ENCODE data around the gene PCCA. TPM values are rescaled to one million over a fixed set of nuclear protein-coding genes. Genes with fewer than 3 reads are reported as not detected.
"Not testable (repeated sequence)": the region's sequence is repeated elsewhere in the genome, so short reads cannot be mapped to it uniquely, and the experiment has no call there.

The PCCA gene
- total and polyA plus RNA-seq, 2 of the 13 experiments (the other 11 are each of a cell fraction or from before 2014, with no cell fraction given): 15.0 to 32.2 TPM

DNA sequence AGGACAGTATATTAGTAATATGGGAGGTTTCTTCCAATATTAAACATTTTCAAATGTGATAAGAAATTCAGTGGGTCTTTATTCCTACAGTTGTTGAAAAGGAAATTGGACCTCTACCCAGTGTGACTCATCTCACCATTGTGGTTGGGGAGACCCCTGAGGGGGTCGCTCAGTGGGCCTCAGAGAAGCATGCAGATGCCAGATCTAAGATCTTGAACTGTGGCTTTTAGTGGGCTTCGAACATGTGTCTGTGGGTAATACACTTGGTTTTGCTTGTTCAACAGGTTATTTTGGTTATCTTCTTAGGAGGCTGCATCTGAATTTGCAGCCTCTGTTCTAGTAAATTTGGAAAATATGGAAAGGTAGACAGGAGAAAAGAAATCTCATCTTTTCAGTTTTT is 132.3 kb downstream of the PCCA start (continued):
- TF ChIP-seq NONO (IDR thresholded peaks at IDR 0.05): no peak
- no peak for TF ChIP-seq NONO (CRISPR knock-in tag; conservative IDR thresholded peaks at IDR 0.05)

DNA sequence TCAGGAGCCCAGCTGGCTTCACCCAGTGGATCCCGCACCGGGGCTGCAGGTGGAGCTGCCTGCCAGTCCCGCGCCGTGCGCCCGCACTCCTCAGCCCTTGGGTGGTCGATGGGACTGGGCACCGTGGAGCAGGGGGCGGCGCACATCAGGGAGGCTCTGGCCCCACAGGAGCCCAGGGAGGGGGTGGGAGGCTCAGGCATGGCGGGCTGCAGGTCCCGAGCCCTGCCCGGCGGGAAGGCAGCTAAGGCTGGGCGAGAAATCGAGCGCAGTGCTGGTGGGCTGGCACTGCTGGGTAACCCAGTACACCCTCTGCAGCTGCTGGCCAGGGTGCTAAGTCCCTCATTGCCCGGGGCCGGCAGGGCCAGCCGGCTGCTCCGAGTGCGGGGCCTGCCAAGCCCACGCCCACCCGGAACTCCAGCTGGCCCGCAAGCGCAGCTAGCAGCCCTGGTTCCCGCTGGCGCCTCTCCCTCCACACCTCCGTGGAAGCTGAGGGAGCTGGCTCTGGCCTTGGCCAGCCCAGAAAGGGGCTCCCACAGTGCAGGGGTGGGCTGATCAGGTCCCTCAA is 135.2 kb downstream of the PCCA start:
- intact Hi-C loops (cut with micrococcal nuclease; ENCODE audit: unreplicated experiment); H3K4me3 ChIP-seq (replicated peaks in 1 of 3; ENCODE audit: insufficient read depth in 1 of 3, low read depth in 2 of 3, low read length in 3 of 3); ATAC-seq; H3K9me3 ChIP-seq (ENCODE audit: low read length); in situ Hi-C loops (cut with HindIII; ENCODE audit: extremely low pct_ligation_motif_present, low pct_unique_long_range_greater_than_20kb); H3K27me3 ChIP-seq (ENCODE audit: control insufficient read depth in 1 of 2, insufficient read depth in 2 of 2, low read length in 2 of 2); BruUV-seq (replicated peaks); H3K4me2 ChIP-seq (ENCODE audit: low read depth, low read length); H3K79me2 ChIP-seq (ENCODE audit: insufficient read depth, low read length); POLR2A ChIA-PET; H2AFZ ChIP-seq (ENCODE audit: low read length); H3K9ac ChIP-seq (ENCODE audit: insufficient read depth, low read depth, low read length); FAIRE-seq; H3K36me3 ChIP-seq (replicated peaks in 1 of 2; ENCODE audit: control insufficient read depth in 1 of 2, insufficient read depth in 2 of 2, low read length in 2 of 2); DNase-seq (ENCODE audit: low spot score); CTCF ChIA-PET (ENCODE audit: low intra/inter-chr PET ratio, low total read pairs); H3K4me1 ChIP-seq (ENCODE audit: insufficient read depth, low read length); H4K20me1 ChIP-seq (ENCODE audit: insufficient read depth, low read length); H3K27ac ChIP-seq (ENCODE audit: extremely low read length, insufficient read depth, low read length): not testable (repeated sequence)
- WGBS (ENCODE audit: low lambda C conversion rate): 88% methylated on average over 5 of the region's 30 CpGs

DNA sequence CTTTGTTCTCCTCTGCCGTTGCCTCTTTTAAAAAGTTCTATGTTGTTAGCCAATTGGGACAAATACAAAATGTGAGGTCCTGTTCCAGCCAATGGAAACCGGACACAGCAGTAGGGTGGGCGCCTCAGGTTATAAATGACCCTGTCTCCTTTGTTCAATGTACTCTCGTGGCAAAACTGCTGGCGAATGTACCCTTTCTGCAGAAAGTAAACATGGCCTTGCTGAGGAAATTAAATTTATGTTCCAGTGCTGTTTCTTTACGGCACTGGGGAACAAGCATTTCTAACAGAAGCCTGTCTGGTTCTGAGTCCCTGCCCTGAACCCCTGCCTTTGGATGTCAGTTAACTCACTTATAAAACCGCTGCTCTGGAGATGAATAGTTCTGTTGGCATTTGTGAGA is 140.7 kb downstream of the PCCA start:
- CTCF ChIA-PET (ENCODE audit: low intra/inter-chr PET ratio, low total read pairs): no interaction called here
- H3K9me3 ChIP-seq (ENCODE audit: low read length): no peaks in the 10 kb centered on the region
- H3K36me3 ChIP-seq (replicated peaks in 1 of 2; ENCODE audit: control insufficient read depth in 1 of 2, insufficient read depth in 2 of 2, low read length in 2 of 2): 0 out of 5 replicates have a peak, but pooled peaks cover 0 to 4% of the 10 kb centered on the region in 2 experiments
- H3K27ac ChIP-seq (ENCODE audit: extremely low read length, insufficient read depth, low read length): no peak overlapping the region
- intact Hi-C loops (cut with micrococcal nuclease; ENCODE audit: unreplicated experiment) (loop anchor here (10.0 kb wide), 2 partner anchors 145 to 255 kb away; partner anchors contain the start of genes PCCA and ZIC5), in situ Hi-C loops (cut with HindIII; ENCODE audit: extremely low pct_ligation_motif_present, low pct_unique_long_range_greater_than_20kb) (loop anchor here (10.0 to 25.0 kb wide), 2 partner anchors 245 to 567 kb away; partner anchors contain the start of gene ZIC2)
- ATAC-seq (no peak), FAIRE-seq (no peak), DNase-seq (ENCODE audit: low spot score) (no peak)
- H3K4me2 ChIP-seq (ENCODE audit: low read depth, low read length): no peak overlapping the region
- H3K4me3 ChIP-seq (replicated peaks in 1 of 3; ENCODE audit: insufficient read depth in 1 of 3, low read depth in 2 of 3, low read length in 3 of 3): no peak overlapping the region
- 93% methylated on average over 7 of the region's 7 CpGs for WGBS (ENCODE audit: low lambda C conversion rate)
- H3K27me3 ChIP-seq (ENCODE audit: control insufficient read depth in 1 of 2, insufficient read depth in 2 of 2, low read length in 2 of 2): no peaks in the 10 kb centered on the region; a peak in 1 of 5 replicates
- H3K9ac ChIP-seq (ENCODE audit: insufficient read depth, low read depth, low read length): no peak overlapping the region
- no peaks in the 10 kb centered on the region for H4K20me1 ChIP-seq (ENCODE audit: insufficient read depth, low read length)
- H2AFZ ChIP-seq (ENCODE audit: low read length): no peak overlapping the region
- H3K79me2 ChIP-seq (ENCODE audit: insufficient read depth, low read length): no peaks in the 10 kb centered on the region
- POLR2A ChIA-PET: no interaction called here
- no TSS peak for BruUV-seq (replicated peaks)
- H3K4me1 ChIP-seq (ENCODE audit: insufficient read depth, low read length): peaks cover 10% of the 10 kb centered on the region
- TF ChIP-seq, protein P1, sequence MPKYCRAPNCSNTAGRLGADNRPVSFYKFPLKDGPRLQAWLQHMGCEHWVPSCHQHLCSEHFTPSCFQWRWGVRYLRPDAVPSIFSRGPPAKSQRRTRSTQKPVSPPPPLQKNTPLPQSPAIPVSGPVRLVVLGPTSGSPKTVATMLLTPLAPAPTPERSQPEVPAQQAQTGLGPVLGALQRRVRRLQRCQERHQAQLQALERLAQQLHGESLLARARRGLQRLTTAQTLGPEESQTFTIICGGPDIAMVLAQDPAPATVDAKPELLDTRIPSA (CRISPR knock-in tag; IDR thresholded peaks at IDR 0.05; ENCODE audit: borderline replicate concordance): no peak
- TF ChIP-seq, protein P2, sequence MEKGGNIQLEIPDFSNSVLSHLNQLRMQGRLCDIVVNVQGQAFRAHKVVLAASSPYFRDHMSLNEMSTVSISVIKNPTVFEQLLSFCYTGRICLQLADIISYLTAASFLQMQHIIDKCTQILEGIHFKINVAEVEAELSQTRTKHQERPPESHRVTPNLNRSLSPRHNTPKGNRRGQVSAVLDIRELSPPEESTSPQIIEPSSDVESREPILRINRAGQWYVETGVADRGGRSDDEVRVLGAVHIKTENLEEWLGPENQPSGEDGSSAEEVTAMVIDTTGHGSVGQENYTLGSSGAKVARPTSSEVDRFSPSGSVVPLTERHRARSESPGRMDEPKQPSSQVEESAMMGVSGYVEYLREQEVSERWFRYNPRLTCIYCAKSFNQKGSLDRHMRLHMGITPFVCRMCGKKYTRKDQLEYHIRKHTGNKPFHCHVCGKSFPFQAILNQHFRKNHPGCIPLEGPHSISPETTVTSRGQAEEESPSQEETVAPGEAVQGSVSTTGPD (CRISPR knock-in tag; IDR thresholded peaks at IDR 0.05): no peak
- TF ChIP-seq MTA3 (CRISPR knock-in tag; IDR thresholded peaks at IDR 0.05) (no peak), YEATS2 (CRISPR knock-in tag; IDR thresholded peaks at IDR 0.05; ENCODE audit: borderline replicate concordance) (no peak), ZNF451 (CRISPR knock-in tag; IDR thresholded peaks at IDR 0.05) (no peak), TOPORS (CRISPR knock-in tag; IDR thresholded peaks at IDR 0.05) (no peak), ZNF30 (CRISPR knock-in tag; IDR thresholded peaks at IDR 0.05) (no peak), RFX1 (IDR thresholded peaks at IDR 0.05) (no peak), ZNF3 (CRISPR knock-in tag; IDR thresholded peaks at IDR 0.05) (no peak), ZNF790 (CRISPR knock-in tag; IDR thresholded peaks at IDR 0.05; ENCODE audit: borderline replicate concordance) (no peak), ZNF468 (CRISPR knock-in tag; IDR thresholded peaks at IDR 0.05) (no peak)
- TF ChIP-seq, protein P3, sequence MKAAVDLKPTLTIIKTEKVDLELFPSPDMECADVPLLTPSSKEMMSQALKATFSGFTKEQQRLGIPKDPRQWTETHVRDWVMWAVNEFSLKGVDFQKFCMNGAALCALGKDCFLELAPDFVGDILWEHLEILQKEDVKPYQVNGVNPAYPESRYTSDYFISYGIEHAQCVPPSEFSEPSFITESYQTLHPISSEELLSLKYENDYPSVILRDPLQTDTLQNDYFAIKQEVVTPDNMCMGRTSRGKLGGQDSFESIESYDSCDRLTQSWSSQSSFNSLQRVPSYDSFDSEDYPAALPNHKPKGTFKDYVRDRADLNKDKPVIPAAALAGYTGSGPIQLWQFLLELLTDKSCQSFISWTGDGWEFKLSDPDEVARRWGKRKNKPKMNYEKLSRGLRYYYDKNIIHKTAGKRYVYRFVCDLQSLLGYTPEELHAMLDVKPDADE (CRISPR knock-in tag; IDR thresholded peaks at IDR 0.05): no peak
